GM18520 (cell line): Measurements from ENCODE around the gene KCNE1.
"Not testable (repeated sequence)": the region's sequence is repeated elsewhere in the genome, so short reads cannot be mapped to it uniquely, and the experiment has no call there.

Experiments used
- ATAC-seq: cut with Tn5 transposase; IDR thresholded peaks from one replicate; pipeline ENCODE4 v1.9.1; 2021; ENCODE audit not compliant: unreplicated experiment

The KCNE1 gene

GRCh38 chr21:34514576-34515115 is 2.6 kb upstream of the KCNE1 start:
- ATAC-seq, result no peak

- no peak for ATAC-seq
Measured at GRCh38 chr21:34513129-34513675, 1.2 kb upstream of the KCNE1 start.

- ATAC-seq, result no peak
Measured at GRCh38 chr21:34511181-34511580, 829 bp downstream of the KCNE1 start.

GRCh38 chr21:34510148-34511142 is 1.6 kb downstream of the KCNE1 start:
- ATAC-seq, result no peak

GRCh38 chr21:34509151-34509550 is 2.9 kb downstream of the KCNE1 start:
- ATAC-seq, result no peak

GRCh38 chr21:34504595-34504994 is 7.4 kb downstream of the KCNE1 start:
- no peak for ATAC-seq

GRCh38 chr21:34502480-34503106 is 9.4 kb downstream of the KCNE1 start:
- no peak for ATAC-seq

- ATAC-seq, result no peak
Measured at GRCh38 chr21:34501716-34502115, 10.3 kb downstream of the KCNE1 start.

- ATAC-seq, result no peak
Measured at GRCh38 chr21:34500191-34500590, 11.8 kb downstream of the KCNE1 start.

- ATAC-seq, result no peak
Measured at GRCh38 chr21:34499116-34499515, 12.9 kb downstream of the KCNE1 start.

- no peak for ATAC-seq
Measured at GRCh38 chr21:34498623-34499022, 13.4 kb downstream of the KCNE1 start.

- not testable (repeated sequence) for ATAC-seq
Measured at GRCh38 chr21:34483854-34484253, 28.2 kb downstream of the KCNE1 start.

GRCh38 chr21:34483435-34483834 is 28.6 kb downstream of the KCNE1 start:
- ATAC-seq, result not testable (repeated sequence)

GRCh38 chr21:34467333-34467732 is 44.7 kb downstream of the KCNE1 start:
- ATAC-seq, result not testable (repeated sequence)

- ATAC-seq, result not testable (repeated sequence)
Measured at GRCh38 chr21:34459426-34459825, 52.6 kb downstream of the KCNE1 start.

GRCh38 chr21:34458266-34458665 is 53.7 kb downstream of the KCNE1 start:
- not testable (repeated sequence) for ATAC-seq

- ATAC-seq, result not testable (repeated sequence)
Measured at GRCh38 chr21:34456180-34456579, 55.8 kb downstream of the KCNE1 start.

- ATAC-seq, result not testable (repeated sequence)
Measured at GRCh38 chr21:34455628-34456027, 56.4 kb downstream of the KCNE1 start.

- ATAC-seq, result not testable (repeated sequence)
Measured at GRCh38 chr21:34447018-34447417, 65.0 kb downstream of the KCNE1 start.

- not testable (repeated sequence) for ATAC-seq
Measured at GRCh38 chr21:34443486-34443885, 68.5 kb downstream of the KCNE1 start.

GRCh38 chr21:34429710-34430109 is 82.3 kb downstream of the KCNE1 start:
- ATAC-seq, result not testable (repeated sequence)
